ENCODE data around the gene KCNK2.

DNA sequence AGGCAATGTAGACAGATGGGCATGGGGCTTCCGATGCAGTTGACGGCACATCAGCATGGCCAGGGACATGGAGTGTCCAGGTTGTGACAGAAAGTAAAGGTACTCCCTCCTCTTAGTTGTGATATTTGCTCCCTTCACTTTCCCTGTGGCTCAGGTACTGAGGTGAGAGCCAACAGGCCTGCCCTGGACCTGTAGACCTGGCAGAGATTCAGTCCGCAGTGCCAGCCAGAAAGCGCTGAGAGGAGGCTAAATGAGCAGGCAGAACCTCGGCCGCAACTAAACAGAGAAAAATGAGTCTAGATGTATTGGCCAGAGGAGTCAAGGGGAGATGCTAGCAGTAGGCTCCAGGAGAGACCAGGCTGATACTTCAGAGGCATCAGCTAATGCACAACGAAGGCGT lies 22.6 kb upstream of the KCNK2 start:
- TF ChIP-seq, protein P1, sequence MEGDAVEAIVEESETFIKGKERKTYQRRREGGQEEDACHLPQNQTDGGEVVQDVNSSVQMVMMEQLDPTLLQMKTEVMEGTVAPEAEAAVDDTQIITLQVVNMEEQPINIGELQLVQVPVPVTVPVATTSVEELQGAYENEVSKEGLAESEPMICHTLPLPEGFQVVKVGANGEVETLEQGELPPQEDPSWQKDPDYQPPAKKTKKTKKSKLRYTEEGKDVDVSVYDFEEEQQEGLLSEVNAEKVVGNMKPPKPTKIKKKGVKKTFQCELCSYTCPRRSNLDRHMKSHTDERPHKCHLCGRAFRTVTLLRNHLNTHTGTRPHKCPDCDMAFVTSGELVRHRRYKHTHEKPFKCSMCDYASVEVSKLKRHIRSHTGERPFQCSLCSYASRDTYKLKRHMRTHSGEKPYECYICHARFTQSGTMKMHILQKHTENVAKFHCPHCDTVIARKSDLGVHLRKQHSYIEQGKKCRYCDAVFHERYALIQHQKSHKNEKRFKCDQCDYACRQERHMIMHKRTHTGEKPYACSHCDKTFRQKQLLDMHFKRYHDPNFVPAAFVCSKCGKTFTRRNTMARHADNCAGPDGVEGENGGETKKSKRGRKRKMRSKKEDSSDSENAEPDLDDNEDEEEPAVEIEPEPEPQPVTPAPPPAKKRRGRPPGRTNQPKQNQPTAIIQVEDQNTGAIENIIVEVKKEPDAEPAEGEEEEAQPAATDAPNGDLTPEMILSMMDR (conservative IDR thresholded peaks at IDR 0.05): no peak
- no peak for TF ChIP-seq ZFX (IDR thresholded peaks at IDR 0.05)

Data from C4-2B (cell line).